K562 (cell line): ENCODE results near the gene CARD11. TPM values are rescaled to one million over a fixed set of nuclear protein-coding genes. Genes with fewer than 3 reads are reported as not detected.
"Not testable (repeated sequence)": the region's sequence is repeated elsewhere in the genome, so short reads cannot be mapped to it uniquely, and the experiment has no call there.

Experiments used
- ATAC-seq: fragments of 200-7000 bp; cut with Tn5 transposase; 3 replicates; pipeline ENCODE4 v1.9.1; 2020; ENCODE audit warnings: moderate library complexity
- BruUV-seq: library from RNA; stranded (reverse); fragments of 400-500 nt; replicated peaks from 2 replicates; lab custom pipeline; 2021; lab: Mats Ljungman, UMichigan
- CTCF ChIA-PET: fragments of 300-600 bp; formaldehyde crosslinking; extraction: SDS; loops from one replicate; lab custom pipeline; 2021; ENCODE audit warnings: low intra/inter-chr PET ratio; lab: Yijun Ruan, JAX
- POLR2A ChIA-PET: fragments of 300-600, 350-650 bp; sonication (Branson Sonifier 250); formaldehyde crosslinking; extraction: SDS; loops from one replicate; lab custom pipeline; 2021; ENCODE audit warnings: antibody characterized with exemption, inconsistent platforms; lab: Yijun Ruan, JAX
- DNase-seq, 4 experiments: peaks; one replicate each; pipeline versions ENCODE4 v3.0.0 to v3.0.0-alpha.2; 2011 to 2018; ENCODE audit warnings: low spot score in 3 of 4, mixed read lengths in 3 of 4; ENCODE audit errors: extremely low read depth in 1 of 4
- FAIRE-seq: peaks from 2 replicates; lab custom pipeline; 2011; peaks lifted over from hg19 to GRCh38; lab: Jason Lieb, UNC
- H2AFZ ChIP-seq: 2 replicates; pipeline ENCODE4 v1.6.0; 2011; ENCODE audit warnings: low read depth, low read length, control low read depth, inconsistent platforms
- H3K27ac ChIP-seq: fragments of 200-600 bp; 3 replicates; pipeline ENCODE4 v1.8.0; 2011; ENCODE audit warnings: low read depth, mild to moderate bottlenecking, control low read depth, inconsistent platforms, low read length, moderate library complexity, mixed read lengths; ENCODE audit errors: extremely low read depth
- H3K27me3 ChIP-seq, 2 experiments: fragments of 300-600 bp in 1 of 2; 2 replicates in 1 of 2; 3 replicates in 1 of 2; pipeline versions ENCODE4 v1.6.0 to v1.8.0; 2011; ENCODE audit warnings: inconsistent platforms in 2 of 2, low read length in 2 of 2, mild to moderate bottlenecking in 1 of 2, mixed read lengths in 1 of 2, moderate library complexity in 1 of 2; ENCODE audit not compliant: control insufficient read depth in 2 of 2, insufficient read depth in 2 of 2
- H3K36me3 ChIP-seq: fragments of 300-600 bp; 3 replicates; pipeline ENCODE4 v1.8.0; 2011; ENCODE audit warnings: mild to moderate bottlenecking, low read length, inconsistent platforms; ENCODE audit not compliant: control insufficient read depth, insufficient read depth
- H3K4me1 ChIP-seq, 2 experiments: fragments of 200-600 bp in 1 of 2; replicated peaks in 1 of 2; 2 replicates in 1 of 2; 3 replicates in 1 of 2; pipeline versions ENCODE4 v1.5.1 to v1.8.0; 2011; ENCODE audit warnings: inconsistent platforms in 2 of 2, low read length in 2 of 2, mild to moderate bottlenecking in 1 of 2, mixed read lengths in 1 of 2, moderate library complexity in 1 of 2; ENCODE audit not compliant: control insufficient read depth in 2 of 2, insufficient read depth in 2 of 2
- H3K4me2 ChIP-seq: 2 replicates; pipeline ENCODE4 v1.6.1; 2011; ENCODE audit warnings: low read length, control low read depth, inconsistent platforms, mixed read lengths; ENCODE audit not compliant: insufficient read depth
- H3K4me3 ChIP-seq: fragments of 200-600 bp; sonication (generic), shearing (Covaris generic); 2 replicates; pipeline ENCODE4 v1.5.1; 2016; ENCODE audit warnings: control low read depth, inconsistent platforms
- H3K79me2 ChIP-seq: fragments of 200-600 bp; 3 replicates; pipeline ENCODE4 v1.8.0; 2011; ENCODE audit warnings: low read length, inconsistent platforms; ENCODE audit not compliant: control insufficient read depth, insufficient read depth
- H3K9ac ChIP-seq, 2 experiments: 2 replicates each; pipeline versions ENCODE4 v1.6.0 to v1.6.1; 2011; ENCODE audit warnings: low read depth in 2 of 2, low read length in 2 of 2, control low read depth in 1 of 2, inconsistent platforms in 1 of 2, mild to moderate bottlenecking in 1 of 2, mixed read lengths in 1 of 2; ENCODE audit not compliant: insufficient read depth in 1 of 2
- H3K9me1 ChIP-seq: one replicate; pipeline ENCODE4 v1.6.0; 2011; ENCODE audit warnings: inconsistent platforms, mild to moderate bottlenecking, low read length, moderate library complexity; ENCODE audit not compliant: control insufficient read depth, insufficient read depth
- H3K9me3 ChIP-seq: replicated peaks from 2 replicates; pipeline ENCODE4 v1.5.1; 2011; ENCODE audit warnings: low read depth, low read length, inconsistent platforms; ENCODE audit not compliant: control insufficient read depth, insufficient read depth
- H4K20me1 ChIP-seq: replicated peaks from 2 replicates; pipeline ENCODE4 v1.6.1; 2011; ENCODE audit warnings: low read length, inconsistent platforms, mixed read lengths; ENCODE audit not compliant: control insufficient read depth, insufficient read depth
- BHLHE40 ChIP-seq: IDR thresholded peaks from 2 replicates; pipeline ENCODE4 v1.6.1; 2011; ENCODE audit warnings: low read length, improper control_type of control experiment
- BRCA1 ChIP-seq, 2 experiments: fragments of 450-650 bp in 1 of 2; sonication (generic) in 1 of 2; formaldehyde crosslinking in 1 of 2; IDR thresholded peaks; 2 replicates each; pipeline versions ENCODE4 v1.5.0 to v1.6.1; 2017 to 2020; ENCODE audit warnings: mild to moderate bottlenecking in 1 of 2, missing genetic modification reagents in 1 of 2
- CBFA2T3 ChIP-seq: fragments of 450-650 bp; IDR thresholded peaks from 2 replicates; pipeline ENCODE4 v1.6.1; 2017
- E2F3 ChIP-seq: fragments of 250-450 bp; sonication (Bioruptor Pico); IDR thresholded peaks from 2 replicates; pipeline ENCODE4 v1.4.0; 2020; ENCODE audit warnings: mild to moderate bottlenecking
- ERF ChIP-seq: fragments of 450-650 bp; formaldehyde crosslinking; IDR thresholded peaks from 2 replicates; pipeline ENCODE4 v1.4.0; 2020; ENCODE audit warnings: mild to moderate bottlenecking, mixed read lengths
- MTA1 ChIP-seq: fragments of 450-650 bp; IDR thresholded peaks from 2 replicates; pipeline ENCODE4 v1.6.1; 2017; ENCODE audit warnings: borderline replicate concordance
- RBM22 ChIP-seq: fragments of 200-400 bp; formaldehyde crosslinking; IDR thresholded peaks from 2 replicates; pipeline ENCODE4 v1.6.1; 2018; ENCODE audit warnings: low read length, low read depth; ENCODE audit not compliant: poor library complexity, severe bottlenecking
- ZNF124 ChIP-seq: sonication (generic); formaldehyde crosslinking; IDR thresholded peaks from 2 replicates; pipeline ENCODE4 v1.8.1; 2022; ENCODE audit warnings: missing genetic modification reagents
- ZNF146 ChIP-seq: IDR thresholded peaks from one replicate; pipeline ENCODE4 v1.6.1; 2018; ENCODE audit warnings: missing compliant biosample characterization; ENCODE audit not compliant: unreplicated experiment
- ZNF57 ChIP-seq: fragments of 450-650 bp; formaldehyde crosslinking; IDR thresholded peaks from 2 replicates; pipeline ENCODE4 v1.4.0; 2020; ENCODE audit warnings: mild to moderate bottlenecking, moderate library complexity
- WGBS: fragments of 100-300 bp; shearing (Covaris generic); methylation state at CpG from one replicate; pipeline ENCODE4 v1.1.6; 2016; ENCODE audit warnings: low coverage, mixed read lengths; ENCODE audit not compliant: insufficient coverage; ENCODE audit errors: missing lambda C conversion rate; 5-methylcytosine and 5-hydroxymethylcytosine counted together
- in situ Hi-C: fragments of 300-500 bp; cut with MboI; formaldehyde crosslinking; loops from 4 replicates; pipeline ENCODE4 v1.15.0; 2018; ENCODE audit warnings: inconsistent platforms, mixed read lengths
- intact Hi-C: fragments of 100-400 bp; cut with micrococcal nuclease; formaldehyde crosslinking; loops from 2 replicates; pipeline ENCODE4 v1.14.2; 2022
- polyA plus RNA-seq, 8 experiments: library from polyadenylated mRNA; depleted of rRNA in 4 of 8; stranded (reverse) in 5 of 8; unstranded in 3 of 8; fragments of >200 nt; fragmentation: Nextera tagmentation in 2 of 8; fragmentation: Illumina TruSeq in 1 of 8; extraction: Ambion mirVana in 2 of 8; extraction: Trizol in 1 of 8; gene quantifications; 2 replicates each; pipeline versions ENCODE4 v1.2.1 to v1.2.3, GENCODE V29; 2011 to 2014; ENCODE audit warnings: inconsistent platforms in 1 of 8, missing spikeins in 1 of 8
- total RNA-seq, 7 experiments: library from RNA; depleted of rRNA in 6 of 7; stranded (reverse); fragments of >200 nt in 6 of 7; fragmentation: Illumina TruSeq in 2 of 7; extraction: Trizol in 2 of 7; gene quantifications; 2 replicates each; pipeline versions ENCODE4 v1.2.1 to v1.2.3, GENCODE V29; 2011 to 2021; ENCODE audit warnings: low replicate concordance in 1 of 7
- TF ChIP-seq, protein P1 (sequence below), 3 experiments: IDR thresholded peaks in 2 of 3; conservative IDR thresholded peaks in 1 of 3; 2 replicates each; pipeline ENCODE4 v1.5.1; 2011 to 2012; ENCODE audit warnings: low read length in 3 of 3, mild to moderate bottlenecking in 3 of 3, control low read depth in 2 of 3, improper control_type of control experiment in 1 of 3, inconsistent platforms in 1 of 3, low read depth in 1 of 3, mixed read lengths in 1 of 3, moderate library complexity in 1 of 3; ENCODE audit not compliant: insufficient read depth in 2 of 3
- TF ChIP-seq, protein P2 (sequence below): fragments of 450-650 bp; IDR thresholded peaks from 2 replicates; pipeline ENCODE4 v1.6.1; 2016; ENCODE audit warnings: antibody characterized with exemption

CARD11 gene
- total and polyA plus RNA-seq, 9 of the 15 experiments (the other 6 are each of a cell fraction or from before 2014, with no cell fraction given), result 0.07 to 12.8 (median 5.7) TPM

DNA sequence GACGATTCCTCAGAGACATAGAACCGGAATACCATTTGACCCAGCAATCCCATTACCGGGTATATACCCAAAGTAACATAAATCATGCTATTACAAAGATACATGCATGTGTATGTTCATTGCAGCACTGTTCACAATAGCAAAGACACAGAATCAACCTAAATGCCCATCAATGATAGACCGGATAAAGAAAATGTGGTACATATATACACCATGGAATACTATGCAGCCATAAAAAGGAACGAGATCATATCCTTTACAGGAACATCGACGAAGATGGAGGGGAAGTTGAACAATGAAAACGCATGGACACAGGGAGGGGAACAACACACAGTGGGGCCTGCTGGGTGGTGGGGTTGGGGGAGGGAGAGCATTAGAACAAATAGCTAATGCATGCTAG lies 22.4 kb downstream of the CARD11 start:
- H3K9me3 ChIP-seq, BruUV-seq, H3K27ac ChIP-seq, POLR2A ChIA-PET, H3K4me3 ChIP-seq, intact Hi-C loops, ATAC-seq, H3K4me1 ChIP-seq, CTCF ChIA-PET, H3K4me2 ChIP-seq, H3K27me3 ChIP-seq, H3K79me2 ChIP-seq, H3K36me3 ChIP-seq, H2AFZ ChIP-seq, DNase-seq, H3K9ac ChIP-seq, H3K9me1 ChIP-seq, FAIRE-seq, in situ Hi-C loops, H4K20me1 ChIP-seq: not testable (repeated sequence)
- TF ChIP-seq ZNF146 (CRISPR knock-in tag), result peak; percentile 71
- WGBS, result 60% methylated on average over 8 of the region's 8 CpGs

- in situ Hi-C loops, result no loop called here
Observed at GRCh38 chr7:3020416-3020815, 23.3 kb downstream of the CARD11 start.

More at GRCh38 chr7:3020416-3020815, 23.3 kb downstream of the CARD11 start:
- Histone ChIP-seq H3K79me2 (no peaks in the 10 kb centered on the region), H4K20me1 (no peaks in the 10 kb centered on the region), H3K36me3 (no peaks in the 10 kb centered on the region), H3K9me1 (no peaks in the 10 kb centered on the region), H3K4me1 (no peaks in the 10 kb centered on the region; a peak in 1 of 5 replicates), H3K9me3 (no peaks in the 10 kb centered on the region), H3K27me3 (no peaks in the 10 kb centered on the region), H3K27ac (no peak overlapping the region), H3K4me2 (no peak overlapping the region), H2AFZ (no peak overlapping the region), H3K9ac (no peak overlapping the region), H3K4me3 (no peak overlapping the region)
- TF ChIP-seq ZNF57 (CRISPR knock-in tag) (no peak), RBM22 (no peak), ERF (CRISPR knock-in tag) (no peak), ZNF124 (CRISPR knock-in tag) (no peak), MTA1 (no peak), CBFA2T3 (no peak), BHLHE40 (no peak), E2F3 (no peak), BRCA1 (IDR thresholded peaks at IDR 0.05) (no peak), BRCA1 (CRISPR knock-in tag; IDR thresholded peaks at IDR 0.05) (no peak)
- TF ChIP-seq, protein P1, sequence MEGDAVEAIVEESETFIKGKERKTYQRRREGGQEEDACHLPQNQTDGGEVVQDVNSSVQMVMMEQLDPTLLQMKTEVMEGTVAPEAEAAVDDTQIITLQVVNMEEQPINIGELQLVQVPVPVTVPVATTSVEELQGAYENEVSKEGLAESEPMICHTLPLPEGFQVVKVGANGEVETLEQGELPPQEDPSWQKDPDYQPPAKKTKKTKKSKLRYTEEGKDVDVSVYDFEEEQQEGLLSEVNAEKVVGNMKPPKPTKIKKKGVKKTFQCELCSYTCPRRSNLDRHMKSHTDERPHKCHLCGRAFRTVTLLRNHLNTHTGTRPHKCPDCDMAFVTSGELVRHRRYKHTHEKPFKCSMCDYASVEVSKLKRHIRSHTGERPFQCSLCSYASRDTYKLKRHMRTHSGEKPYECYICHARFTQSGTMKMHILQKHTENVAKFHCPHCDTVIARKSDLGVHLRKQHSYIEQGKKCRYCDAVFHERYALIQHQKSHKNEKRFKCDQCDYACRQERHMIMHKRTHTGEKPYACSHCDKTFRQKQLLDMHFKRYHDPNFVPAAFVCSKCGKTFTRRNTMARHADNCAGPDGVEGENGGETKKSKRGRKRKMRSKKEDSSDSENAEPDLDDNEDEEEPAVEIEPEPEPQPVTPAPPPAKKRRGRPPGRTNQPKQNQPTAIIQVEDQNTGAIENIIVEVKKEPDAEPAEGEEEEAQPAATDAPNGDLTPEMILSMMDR (IDR thresholded peaks at IDR 0.05 in 2 of 3, conservative IDR thresholded peaks at IDR 0.05 in 1 of 3; ENCODE audit: insufficient read depth in 2 of 3, low read depth in 1 of 3, low read length in 3 of 3), result no peak
- TF ChIP-seq, protein P2, sequence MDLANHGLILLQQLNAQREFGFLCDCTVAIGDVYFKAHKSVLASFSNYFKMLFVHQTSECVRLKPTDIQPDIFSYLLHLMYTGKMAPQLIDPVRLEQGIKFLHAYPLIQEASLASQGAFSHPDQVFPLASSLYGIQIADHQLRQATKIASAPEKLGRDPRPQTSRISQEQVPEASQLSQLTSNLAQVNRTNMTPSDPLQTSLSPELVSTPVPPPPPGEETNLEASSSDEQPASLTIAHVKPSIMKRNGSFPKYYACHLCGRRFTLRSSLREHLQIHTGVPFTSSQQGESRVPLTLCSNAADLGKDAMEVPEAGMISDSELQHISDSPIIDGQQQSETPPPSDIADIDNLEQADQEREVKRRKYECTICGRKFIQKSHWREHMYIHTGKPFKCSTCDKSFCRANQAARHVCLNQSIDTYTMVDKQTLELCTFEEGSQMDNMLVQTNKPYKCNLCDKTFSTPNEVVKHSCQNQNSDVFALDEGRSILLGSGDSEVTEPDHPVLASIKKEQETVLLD, result no peak
- 19% methylated on average over 1 of the region's 1 CpG for WGBS
- FAIRE-seq (no peak), DNase-seq (no peak), ATAC-seq (no peak)
- CTCF ChIA-PET, result no interaction called here
- intact Hi-C loops, result no loop called here
- no TSS peak for BruUV-seq
- POLR2A ChIA-PET, result no interaction called here
